Right ventricle myocardium inferior (tissue), 1 donor: ENCODE results near the gene NFATC2. TPM values are rescaled to one million over a fixed set of nuclear protein-coding genes. Genes with fewer than 3 reads are reported as not detected.
"Not testable (repeated sequence)": the region's sequence is repeated elsewhere in the genome, so short reads cannot be mapped to it uniquely, and the experiment has no call there.

Experiments used
- ATAC-seq: fragments of 200-7000 bp; cut with Tn5 transposase; one replicate; pipeline ENCODE4 v1.9.1; 2020; ENCODE audit warnings: mild to moderate bottlenecking, moderate library complexity
- DNase-seq: peaks from one replicate; pipeline ENCODE4 v3.0.0; 2021; ENCODE audit errors: missing footprints
- intact Hi-C: fragments of 100-400 bp; cut with DNase I; formaldehyde crosslinking; loops from one replicate; pipeline ENCODE4 v1.11.0; 2022
- total RNA-seq: library from RNA; stranded (reverse); fragmentation: NEBNext Ultra II Directional; extraction: Animal tissue kit (Norgen Biotek cat#: 25700); gene quantifications from one replicate; pipeline ENCODE4 v1.2.1, GENCODE V29; 2021
- donor health status: DM: no; HTN: yes; CAD: no; lungs with severe emphysema.

The NFATC2 gene
- total RNA-seq, 1 donor from 2014 or later: 2.1 TPM

GRCh38 chr20:51545515-51545914 is 3.0 kb upstream of the NFATC2 start:
- intact Hi-C loops: no loop called here
- DNase-seq (no peak), ATAC-seq (no peak)

GRCh38 chr20:51543422-51543788 is 886 bp upstream of the NFATC2 start:
- DNase-seq (no peak), ATAC-seq (no peak)
- intact Hi-C loops: no loop called here

GRCh38 chr20:51542033-51542570 is 417 bp downstream of the NFATC2 start:
- peak; percentile 20 for ATAC-seq

DNA sequence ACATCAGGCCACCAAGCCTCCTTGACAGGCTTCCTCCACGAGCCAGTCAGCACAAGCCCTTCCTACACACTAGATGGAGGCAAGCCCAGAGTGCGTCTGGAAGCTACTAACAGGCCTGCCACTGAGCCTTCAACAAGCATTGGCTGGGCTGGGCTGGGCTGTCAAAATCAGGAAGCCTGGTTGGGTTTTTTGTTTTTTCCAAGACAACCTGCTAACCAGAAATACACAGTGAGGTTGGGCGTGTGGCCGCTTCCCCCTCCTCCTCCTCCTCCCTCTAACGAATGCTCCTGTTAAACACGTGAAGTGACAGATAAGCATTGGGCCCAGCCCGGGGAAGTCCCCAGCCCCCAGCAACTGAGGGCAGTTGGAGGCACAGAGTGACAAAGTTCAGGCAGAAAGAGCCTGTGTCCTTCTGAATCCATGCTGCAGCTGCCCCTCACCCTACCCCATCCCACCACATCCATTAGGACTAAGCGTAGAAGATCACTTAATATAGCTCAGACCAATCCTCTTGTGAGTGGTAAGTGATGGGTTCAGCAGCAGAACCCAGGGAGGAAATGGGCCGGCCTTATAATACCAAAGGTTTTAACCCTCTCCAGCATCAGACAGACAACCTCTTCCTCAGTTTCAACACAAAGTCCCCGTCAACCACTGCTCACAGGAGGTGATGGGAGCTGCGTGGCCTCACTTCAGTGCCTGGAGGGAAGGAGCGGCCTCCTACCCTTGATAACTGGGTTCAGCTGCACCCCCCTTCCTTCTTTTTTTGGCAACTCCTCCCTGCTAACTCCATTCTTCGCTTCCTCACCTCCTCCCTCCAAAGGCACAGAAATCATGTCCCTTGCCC is 1.1 kb downstream of the NFATC2 start:
- peak; percentile 88 for DNase-seq
- intact Hi-C loops: loop anchor here (2.0 kb wide), 2 partner anchors 21 to 49 kb away; no protein-coding TSS in a partner anchor
- peak; percentile 86 for ATAC-seq

More at GRCh38 chr20:51542033-51542570, 417 bp downstream of the NFATC2 start:
- no peak for DNase-seq
- intact Hi-C loops: no loop called here

DNA sequence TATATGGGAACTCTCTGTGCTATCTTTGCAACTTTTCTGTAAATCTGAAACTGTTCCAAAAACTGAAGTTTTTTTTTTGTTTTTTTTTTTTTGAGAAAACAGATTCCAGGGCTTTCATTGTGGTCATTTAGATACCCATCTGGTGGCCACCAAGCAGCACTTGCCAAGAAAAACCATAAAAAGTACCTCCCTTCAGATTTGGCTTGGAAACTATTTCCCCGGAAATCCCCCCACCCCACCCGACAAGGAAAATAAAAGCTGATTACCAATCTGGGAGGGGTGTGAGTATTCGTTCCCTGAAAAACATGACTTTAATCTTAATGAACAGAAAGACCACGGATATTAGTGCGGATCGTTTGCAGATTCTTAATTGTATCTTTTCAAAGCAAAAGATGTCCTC is 1.9 kb downstream of the NFATC2 start:
- ATAC-seq: no peak
- intact Hi-C loops: loop anchor here (2.0 kb wide), 2 partner anchors 22 to 48 kb away; no protein-coding TSS in a partner anchor
- DNase-seq: no peak

GRCh38 chr20:51540074-51540473 is 2.4 kb downstream of the NFATC2 start:
- DNase-seq, ATAC-seq: not testable (repeated sequence)
- intact Hi-C loops: loop anchor here (2.0 kb wide), 2 partner anchors 23 to 47 kb away; no protein-coding TSS in a partner anchor

- DNase-seq (no peak), ATAC-seq (no peak)
- intact Hi-C loops: no loop called here
Measured at GRCh38 chr20:51536116-51537069, 6.1 kb downstream of the NFATC2 start.

GRCh38 chr20:51535674-51536073 is 6.8 kb downstream of the NFATC2 start:
- intact Hi-C loops: no loop called here
- ATAC-seq (no peak), DNase-seq (no peak)

DNA sequence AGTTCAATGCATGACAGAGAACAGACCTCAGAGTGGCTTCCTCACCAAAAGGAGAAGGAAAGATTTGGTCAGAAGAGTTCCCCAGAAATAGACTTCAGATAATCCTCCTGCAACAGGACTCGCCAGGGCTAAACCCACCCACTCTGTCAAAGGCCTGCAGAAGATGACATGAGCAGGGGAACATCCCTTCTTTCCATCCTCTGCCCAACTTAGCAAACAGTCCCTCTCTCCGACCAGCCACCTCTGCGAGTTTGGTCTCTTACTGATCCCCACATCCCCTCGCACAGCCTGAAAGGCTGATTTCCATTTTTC is 7.5 kb downstream of the NFATC2 start:
- no peak for ATAC-seq
- DNase-seq: no peak
- intact Hi-C loops: no loop called here

- ATAC-seq (no peak), DNase-seq (no peak)
- intact Hi-C loops: no loop called here
Measured at GRCh38 chr20:51533291-51534172, 9.0 kb downstream of the NFATC2 start.

DNA sequence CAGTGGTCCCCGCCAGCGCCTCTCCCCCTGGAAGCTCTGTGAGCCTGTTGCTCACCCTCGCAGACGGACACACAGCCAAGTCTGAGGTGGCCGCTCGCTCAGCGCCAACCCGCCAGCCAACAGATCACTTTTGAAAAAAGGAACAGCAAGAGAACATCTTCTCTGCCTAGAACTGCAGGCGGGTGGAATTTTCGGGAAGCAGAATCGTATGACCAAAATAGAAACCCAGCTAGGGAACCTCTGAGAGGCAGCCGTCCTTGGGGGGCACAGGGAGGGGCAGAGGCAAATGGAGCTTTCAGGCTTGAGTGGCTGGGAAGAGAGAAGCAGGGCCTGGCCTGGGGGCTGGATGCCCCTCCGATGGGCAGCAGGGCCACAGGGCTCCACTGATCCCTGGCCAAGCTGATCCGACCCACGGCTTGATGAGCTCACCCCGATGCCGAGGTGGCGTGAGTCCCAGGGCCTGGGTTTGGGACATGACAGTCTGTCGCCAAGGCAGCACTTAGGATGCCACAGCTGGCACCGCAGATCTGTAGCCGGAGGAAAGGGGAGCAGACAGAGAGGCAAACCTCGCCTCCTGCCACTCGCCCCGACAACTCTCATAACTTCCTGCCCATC is 9.8 kb downstream of the NFATC2 start:
- intact Hi-C loops: no loop called here
- peak; percentile 71 for DNase-seq
- ATAC-seq: peak; percentile 59

GRCh38 chr20:51531712-51532456 is 10.6 kb downstream of the NFATC2 start:
- ATAC-seq (no peak), DNase-seq (no peak)
- intact Hi-C loops: no loop called here

DNA sequence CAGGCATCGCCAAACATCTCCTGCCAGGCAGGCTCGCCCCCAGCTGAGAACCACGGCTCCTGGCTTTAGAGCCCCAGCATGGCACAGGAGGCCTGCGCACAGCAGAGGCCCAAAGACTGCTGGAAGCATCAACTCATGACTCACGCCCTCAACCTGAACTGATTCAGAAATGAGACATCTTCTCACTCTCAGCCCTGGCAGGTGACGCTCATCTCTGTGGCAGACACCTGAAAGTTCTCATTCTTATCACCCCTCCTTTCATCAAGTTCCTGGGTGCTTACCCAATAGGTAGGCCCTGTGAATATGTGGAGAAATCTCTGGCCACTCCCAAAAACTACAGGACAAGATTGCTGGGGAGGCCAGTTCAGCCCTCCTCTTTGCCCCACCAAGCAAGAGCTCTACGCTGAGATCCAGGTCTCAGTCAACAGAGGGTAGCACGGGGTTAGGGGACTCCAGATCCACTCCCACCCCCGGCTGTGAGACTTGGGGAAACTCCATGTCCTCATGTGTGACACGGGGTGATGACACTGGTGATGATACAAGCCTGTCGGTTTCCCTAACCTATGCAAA is 11.3 kb downstream of the NFATC2 start:
- ATAC-seq: no peak
- intact Hi-C loops: no loop called here
- DNase-seq: no peak

DNA sequence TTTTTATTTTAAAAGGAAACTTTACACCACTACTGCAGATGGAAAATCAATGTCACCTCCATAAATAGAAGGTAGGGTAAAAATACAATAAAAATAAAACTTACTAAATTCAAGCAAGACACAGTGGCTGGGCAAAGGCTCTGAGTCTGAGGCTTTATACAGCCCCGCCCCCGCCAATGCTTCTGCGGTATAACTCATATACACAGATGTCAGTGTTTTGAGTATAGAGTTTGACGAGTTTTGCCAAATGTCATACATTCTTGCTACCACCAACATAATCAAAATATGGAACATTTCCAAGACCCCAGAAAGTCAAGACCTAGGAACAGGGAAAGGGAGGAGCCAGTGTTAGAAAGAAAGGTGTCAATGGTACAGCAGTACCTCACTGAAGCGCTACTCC is 12.8 kb downstream of the NFATC2 start:
- no peak for DNase-seq
- ATAC-seq: no peak
- intact Hi-C loops: no loop called here

DNA sequence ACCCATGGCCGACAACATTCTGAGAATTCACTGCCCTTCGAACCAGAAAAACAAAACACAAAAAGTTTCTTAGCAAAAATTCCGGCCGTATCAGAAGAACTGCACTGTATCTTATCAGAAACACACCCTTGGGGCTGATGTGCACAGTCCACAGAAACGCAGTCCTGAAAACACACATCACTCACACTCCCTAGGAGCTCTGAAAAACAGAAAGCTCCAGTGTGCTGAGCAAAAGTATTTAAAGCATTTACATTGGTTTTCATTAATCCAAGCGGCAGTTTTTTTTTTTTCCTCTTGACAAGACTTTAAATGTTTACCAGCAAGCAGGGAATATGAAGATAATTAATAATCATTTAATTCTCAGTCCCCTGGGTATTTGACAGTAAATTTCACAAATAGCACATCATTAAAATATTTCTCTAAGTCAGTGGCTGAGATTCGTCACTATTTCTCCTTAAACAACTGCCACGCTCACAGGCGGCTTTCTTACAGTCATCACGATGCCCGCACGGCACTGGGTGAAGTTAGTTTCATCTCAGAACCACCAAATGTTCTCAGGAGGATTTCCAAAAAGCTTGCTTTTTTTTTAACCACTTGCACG is 13.3 kb downstream of the NFATC2 start:
- DNase-seq: no peak
- intact Hi-C loops: no loop called here
- ATAC-seq: no peak

GRCh38 chr20:51528263-51529027 is 14.1 kb downstream of the NFATC2 start:
- intact Hi-C loops: no loop called here
- DNase-seq: no peak
- ATAC-seq: no peak
